Lung (tissue), 12 donors: ENCODE results near the gene DNAH1. TPM values are rescaled to one million over a fixed set of nuclear protein-coding genes. Genes with fewer than 3 reads are reported as not detected.

Experiments
- ATAC-seq: fragments of 200-7000 bp; cut with Tn5 transposase; one replicate; pipeline ENCODE4 v1.9.1; 2020; ENCODE audit warnings: moderate number of reproducible peaks; ENCODE audit not compliant: insufficient read depth, low FRiP score
- DNase-seq, 3 donors: peaks; one replicate each; pipeline ENCODE4 v3.0.0-alpha.2; 2013 to 2017
- H3K27ac ChIP-seq, 2 donors: one replicate each; pipeline ENCODE4 v1.5.1; 2013; ENCODE audit warnings: mild to moderate bottlenecking in 2 of 2, moderate library complexity in 2 of 2, control low read depth in 1 of 2, inconsistent platforms in 1 of 2, low read depth in 1 of 2, low read length in 1 of 2
- H3K27me3 ChIP-seq, 3 donors: one replicate each; pipeline ENCODE4 v1.5.1; 2013; ENCODE audit warnings: low read length in 2 of 3; ENCODE audit not compliant: control insufficient read depth in 3 of 3, insufficient read depth in 3 of 3
- H3K36me3 ChIP-seq, 4 donors: one replicate each; pipeline ENCODE4 v1.5.1; 2013; ENCODE audit warnings: low read length in 4 of 4, mild to moderate bottlenecking in 1 of 4, moderate library complexity in 1 of 4; ENCODE audit not compliant: control insufficient read depth in 4 of 4, insufficient read depth in 4 of 4
- H3K4me1 ChIP-seq, 5 donors: one replicate each; pipeline ENCODE4 v1.5.1; 2013; ENCODE audit warnings: low read length in 5 of 5, mild to moderate bottlenecking in 2 of 5, moderate library complexity in 1 of 5; ENCODE audit not compliant: control insufficient read depth in 5 of 5, insufficient read depth in 5 of 5
- H3K4me3 ChIP-seq: one replicate; pipeline ENCODE4 v1.5.1; 2013; ENCODE audit warnings: mild to moderate bottlenecking, control low read depth, moderate library complexity
- H3K9ac ChIP-seq, 2 donors: one replicate each; pipeline ENCODE4 v1.5.1; 2013; ENCODE audit warnings: low read length in 2 of 2, control low read depth in 1 of 2; ENCODE audit not compliant: insufficient read depth in 1 of 2
- H3K9me3 ChIP-seq, 4 donors: one replicate each; pipeline ENCODE4 v1.5.1; 2013; ENCODE audit warnings: low read length in 3 of 4, mild to moderate bottlenecking in 1 of 4, moderate library complexity in 1 of 4; ENCODE audit not compliant: control insufficient read depth in 4 of 4, insufficient read depth in 3 of 4
- WGBS, 2 donors: extraction: QIAGEN DNeasy Blood & Tissue Kit; methylation state at CpG; one replicate each; pipeline ENCODE4 v1.1.7; 2013; 5-methylcytosine and 5-hydroxymethylcytosine counted together
- polyA plus RNA-seq, 2 donors: library from polyadenylated mRNA; stranded (reverse); fragments of 200-250 nt; gene quantifications; one replicate each; pipeline ENCODE4 v1.2.1, GENCODE V29; 2013
- total RNA-seq, 2 donors: library from RNA; depleted of rRNA in 1 of 2; stranded (reverse); fragments of >200 nt in 1 of 2; gene quantifications; one replicate each; pipeline ENCODE4 v1.2.1, GENCODE V29; 2014 to 2021
- TF ChIP-seq, protein P1 (sequence below): IDR thresholded peaks from 2 replicates; pipeline ENCODE4 v1.5.1; 2012; ENCODE audit warnings: mild to moderate bottlenecking; ENCODE audit errors: control extremely low read depth, extremely low read depth
- donor health status: control.
- donor health status: control.
- donor health status: Bipolar disorder and iron deficiency.
- donor health status: healthy.
- donor health status: DM: yes; HTN: yes; CAD: no.

Gene DNAH1
- total and polyA plus RNA-seq, 4 donors, result 6.1 to 21.5 (median 11.4) TPM

DNA sequence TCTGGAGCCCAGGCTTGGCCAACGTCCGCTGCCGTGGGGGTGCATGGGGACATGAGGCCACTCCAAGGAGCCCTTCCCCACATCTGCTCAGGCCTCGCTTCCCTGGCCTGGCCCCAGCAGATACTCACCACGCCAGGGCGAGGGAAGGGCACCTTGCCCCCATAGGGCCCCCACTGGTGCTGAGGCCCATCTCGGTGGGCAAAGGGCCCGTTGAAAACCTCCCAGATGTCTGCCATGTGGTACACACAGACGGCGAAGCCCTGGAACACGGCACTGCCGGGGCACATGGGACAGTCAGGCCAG, 124.1 kb downstream of the DNAH1 start:
- no peak overlapping the region for H3K9ac ChIP-seq
- peaks cover 0 to 22% (median 14%) of the 10 kb centered on the region in 5 donors for H3K4me1 ChIP-seq
- peaks cover 0 to 4% (median 0%) of the 10 kb centered on the region in 4 donors for H3K36me3 ChIP-seq
- TF ChIP-seq, protein P1, sequence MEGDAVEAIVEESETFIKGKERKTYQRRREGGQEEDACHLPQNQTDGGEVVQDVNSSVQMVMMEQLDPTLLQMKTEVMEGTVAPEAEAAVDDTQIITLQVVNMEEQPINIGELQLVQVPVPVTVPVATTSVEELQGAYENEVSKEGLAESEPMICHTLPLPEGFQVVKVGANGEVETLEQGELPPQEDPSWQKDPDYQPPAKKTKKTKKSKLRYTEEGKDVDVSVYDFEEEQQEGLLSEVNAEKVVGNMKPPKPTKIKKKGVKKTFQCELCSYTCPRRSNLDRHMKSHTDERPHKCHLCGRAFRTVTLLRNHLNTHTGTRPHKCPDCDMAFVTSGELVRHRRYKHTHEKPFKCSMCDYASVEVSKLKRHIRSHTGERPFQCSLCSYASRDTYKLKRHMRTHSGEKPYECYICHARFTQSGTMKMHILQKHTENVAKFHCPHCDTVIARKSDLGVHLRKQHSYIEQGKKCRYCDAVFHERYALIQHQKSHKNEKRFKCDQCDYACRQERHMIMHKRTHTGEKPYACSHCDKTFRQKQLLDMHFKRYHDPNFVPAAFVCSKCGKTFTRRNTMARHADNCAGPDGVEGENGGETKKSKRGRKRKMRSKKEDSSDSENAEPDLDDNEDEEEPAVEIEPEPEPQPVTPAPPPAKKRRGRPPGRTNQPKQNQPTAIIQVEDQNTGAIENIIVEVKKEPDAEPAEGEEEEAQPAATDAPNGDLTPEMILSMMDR, result no peak
- no peak for ATAC-seq
- 88 to 91% methylated on average over 12 of the region's 12 CpGs for WGBS, 2 donors
- H3K9me3 ChIP-seq, result no peaks in the 10 kb centered on the region
- no peak overlapping the region for H3K4me3 ChIP-seq
- no peak overlapping the region for H3K27ac ChIP-seq
- H3K27me3 ChIP-seq, result no peaks in the 10 kb centered on the region
- no peak for DNase-seq

DNA sequence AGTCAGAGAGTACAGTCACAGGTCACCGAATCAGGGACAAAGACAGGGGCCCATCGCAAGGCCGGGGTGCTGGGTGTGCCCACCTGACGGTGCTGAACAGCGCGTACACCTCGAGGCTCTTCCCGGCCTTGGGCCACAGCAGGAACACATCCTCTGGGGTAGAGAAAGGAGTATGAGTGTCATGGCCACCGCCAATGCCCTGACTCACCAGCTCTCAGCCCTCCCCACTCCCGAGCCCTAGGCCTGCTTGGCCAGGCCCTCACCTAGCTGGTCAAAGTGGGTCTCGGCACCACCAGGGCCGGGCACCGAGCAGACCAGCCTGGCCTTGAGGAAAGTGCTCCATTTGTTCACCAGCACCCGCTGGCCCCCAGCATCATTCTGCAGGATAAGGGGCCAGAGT, 124.6 kb downstream of the DNAH1 start:
- no peaks in the 10 kb centered on the region for H3K9me3 ChIP-seq
- ATAC-seq (no peak), DNase-seq (no peak)
- H3K36me3 ChIP-seq, result peaks cover 0 to 3% (median 0%) of the 10 kb centered on the region in 4 donors
- 93 to 95% methylated on average over 14 of the region's 14 CpGs for WGBS, 2 donors
- H3K4me1 ChIP-seq, result peaks cover 0 to 21% (median 14%) of the 10 kb centered on the region in 5 donors
- no peak overlapping the region for H3K4me3 ChIP-seq
- H3K27ac ChIP-seq, result no peak overlapping the region
- H3K27me3 ChIP-seq, result no peaks in the 10 kb centered on the region
- TF ChIP-seq, protein P1, result no peak
- no peak overlapping the region for H3K9ac ChIP-seq

DNA sequence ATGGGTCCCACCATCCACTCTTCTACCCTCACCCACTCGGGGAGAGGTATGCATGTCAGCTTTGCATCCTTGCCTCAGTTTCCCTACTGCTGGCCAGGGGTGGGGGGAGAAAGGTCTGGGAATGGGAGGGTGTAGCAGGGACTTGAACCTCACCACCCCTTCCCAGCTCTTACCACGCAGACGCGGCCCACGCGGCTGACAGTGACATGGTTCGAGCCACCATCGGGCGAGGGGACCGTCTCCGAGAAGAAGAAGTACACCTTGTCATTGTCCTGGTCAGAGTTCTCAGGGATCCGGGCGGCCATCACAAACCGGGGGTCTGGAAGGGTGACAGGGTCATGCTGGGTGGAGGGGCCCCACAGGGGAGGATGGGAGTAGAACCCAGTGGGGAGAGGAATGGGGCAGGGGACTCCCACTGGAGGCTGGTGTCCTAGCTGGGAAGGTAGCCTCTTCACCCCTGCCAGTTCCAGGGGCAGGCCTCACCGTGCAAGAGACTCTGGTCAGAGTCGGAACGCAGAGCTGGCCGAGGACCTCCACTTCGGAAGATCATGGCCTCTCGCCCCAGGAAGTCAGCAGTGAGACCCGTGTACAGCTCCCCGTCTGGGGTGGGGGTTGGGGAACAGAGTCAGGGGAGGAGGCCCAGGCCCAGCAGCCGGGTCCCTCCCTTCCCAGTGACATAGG, 125.1 kb downstream of the DNAH1 start:
- H3K36me3 ChIP-seq, result peaks cover 0 to 2% (median 0%) of the 10 kb centered on the region in 4 donors
- DNase-seq (no peak), ATAC-seq (no peak)
- WGBS, 2 donors, result 88 to 92% methylated on average over 20 to 23 of the region's 23 CpGs
- no peak overlapping the region for H3K27ac ChIP-seq
- H3K4me1 ChIP-seq, result peaks cover 0 to 21% (median 12%) of the 10 kb centered on the region in 5 donors
- H3K9me3 ChIP-seq, result no peaks in the 10 kb centered on the region
- no peak overlapping the region for H3K9ac ChIP-seq
- no peak overlapping the region for H3K4me3 ChIP-seq
- H3K27me3 ChIP-seq, result no peaks in the 10 kb centered on the region
- TF ChIP-seq, protein P1, result no peak

DNA sequence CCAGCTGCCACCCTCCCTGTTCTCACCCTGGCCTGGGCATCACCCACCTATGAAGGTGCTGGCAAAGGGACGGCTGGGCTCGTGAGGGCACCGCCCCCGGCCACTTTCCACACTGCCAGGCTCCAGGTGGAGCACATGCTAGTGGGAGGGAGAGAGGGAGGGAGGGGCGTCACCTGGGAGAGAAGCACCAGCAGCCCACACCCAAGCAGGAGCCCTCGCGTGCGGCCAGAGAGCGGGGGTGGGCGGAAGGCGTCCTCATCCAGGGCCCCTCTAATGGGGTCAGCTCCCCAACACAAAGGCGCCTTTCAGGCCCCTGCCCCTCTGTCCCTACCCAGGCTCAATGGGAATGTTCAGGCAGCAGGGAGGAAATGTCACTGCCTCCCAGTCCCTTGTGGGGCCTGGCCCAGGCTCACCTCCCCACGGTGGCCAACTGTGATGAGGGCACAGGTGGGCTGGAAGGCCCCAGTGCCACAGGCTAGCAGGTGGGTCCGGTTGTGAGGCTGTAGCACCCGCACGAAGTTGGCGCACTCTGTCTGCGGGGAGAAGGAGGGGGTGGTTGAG, 125.7 kb downstream of the DNAH1 start:
- DNase-seq, result no peak
- ATAC-seq, result no peak
- Histone ChIP-seq H3K36me3 (peaks cover 0 to 2% (median 0%) of the 10 kb centered on the region in 4 donors), H3K9ac (no peak overlapping the region), H3K27ac (no peak overlapping the region), H3K4me3 (no peak overlapping the region), H3K27me3 (no peaks in the 10 kb centered on the region), H3K4me1 (peaks cover 0 to 17% (median 6%) of the 10 kb centered on the region in 5 donors), H3K9me3 (no peaks in the 10 kb centered on the region)
- TF ChIP-seq, protein P1, result no peak
- 85 to 91% methylated on average over 18 of the region's 18 CpGs for WGBS, 2 donors
